Medulla oblongata (tissue), 1 donor: ENCODE data around the gene SHANK2.
"Not testable (repeated sequence)": the region's sequence is repeated elsewhere in the genome, so short reads cannot be mapped to it uniquely, and the experiment has no call there.

Experiments used
- DNase-seq: peaks from one replicate; pipeline ENCODE4 v3.0.0-alpha.2; 2015; ENCODE audit errors: extremely low spot score

SHANK2 gene

DNA sequence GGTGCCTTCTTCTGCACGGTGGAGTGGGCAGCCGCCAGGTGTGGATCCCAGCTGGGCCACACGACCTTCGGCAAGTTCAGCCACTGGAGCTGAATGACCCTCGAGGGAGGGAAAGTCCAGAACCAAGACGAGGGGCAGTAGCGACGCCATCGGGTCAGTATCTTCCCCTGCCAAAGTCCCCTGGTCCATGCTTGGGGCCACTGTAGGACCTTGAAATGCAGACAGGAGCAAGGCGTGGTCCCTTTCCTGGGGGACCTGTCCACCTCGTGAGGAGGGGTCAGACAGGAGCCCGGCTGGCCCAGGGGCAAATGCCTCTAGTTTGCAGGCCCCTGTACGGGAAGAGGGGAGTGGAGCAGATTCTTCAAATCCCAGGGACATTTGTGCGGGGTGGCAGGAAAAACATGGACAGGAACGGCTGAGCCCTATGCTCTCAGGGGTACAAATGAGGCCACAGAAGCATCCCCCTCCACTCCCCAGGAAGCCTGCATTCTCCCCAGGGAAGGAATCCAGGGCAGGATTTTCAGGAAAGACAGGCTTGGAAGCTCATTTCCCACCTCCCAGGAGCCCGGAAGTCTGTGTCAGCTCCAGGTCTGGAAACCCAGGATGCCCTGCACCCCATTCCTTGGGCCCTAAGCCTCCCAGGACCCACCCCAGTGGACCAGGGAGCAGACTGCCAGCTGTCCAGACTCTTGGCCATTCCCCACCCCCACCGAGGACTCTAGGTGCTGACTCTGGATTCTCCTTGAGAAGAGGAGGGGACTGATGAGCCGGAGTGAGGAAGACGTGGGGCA lies 6.6 kb downstream of the SHANK2 start:
- DNase-seq: no peak

DNA sequence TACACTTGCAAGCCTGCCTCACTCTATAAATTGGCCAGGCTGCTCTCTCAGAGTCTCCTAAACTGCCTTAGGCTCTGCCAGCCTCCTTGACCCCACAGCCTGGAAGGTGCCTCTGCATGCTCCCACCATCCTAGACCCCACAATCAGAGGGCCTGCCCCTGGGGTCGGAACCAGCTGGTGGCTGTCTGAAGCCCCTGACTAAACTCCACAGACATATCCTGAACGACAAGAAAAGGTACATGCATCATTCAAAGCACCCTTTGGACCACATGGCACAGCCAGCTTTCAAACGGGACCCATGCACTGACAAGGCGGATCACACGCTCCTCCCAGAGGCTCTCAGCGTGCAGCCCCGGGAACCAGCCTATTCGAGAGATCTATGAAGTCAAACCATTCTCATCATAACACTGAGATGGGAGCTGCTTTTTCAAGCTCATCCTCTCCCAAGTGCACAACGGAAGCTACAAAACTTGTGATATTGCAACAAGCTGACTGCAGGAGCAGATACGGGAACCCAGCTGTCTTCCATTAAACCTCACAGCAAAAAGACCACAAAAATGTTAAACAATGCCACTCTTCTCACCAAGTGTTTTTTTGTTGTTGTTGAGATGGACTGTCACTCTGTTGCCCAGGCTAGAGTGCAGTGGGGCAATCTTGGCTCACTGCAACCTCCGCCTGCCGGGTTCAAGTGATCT lies 8.1 kb downstream of the SHANK2 start:
- no peak for DNase-seq

GRCh38 chr11:71242391-71242790 lies 10.0 kb downstream of the SHANK2 start:
- no peak for DNase-seq

DNA sequence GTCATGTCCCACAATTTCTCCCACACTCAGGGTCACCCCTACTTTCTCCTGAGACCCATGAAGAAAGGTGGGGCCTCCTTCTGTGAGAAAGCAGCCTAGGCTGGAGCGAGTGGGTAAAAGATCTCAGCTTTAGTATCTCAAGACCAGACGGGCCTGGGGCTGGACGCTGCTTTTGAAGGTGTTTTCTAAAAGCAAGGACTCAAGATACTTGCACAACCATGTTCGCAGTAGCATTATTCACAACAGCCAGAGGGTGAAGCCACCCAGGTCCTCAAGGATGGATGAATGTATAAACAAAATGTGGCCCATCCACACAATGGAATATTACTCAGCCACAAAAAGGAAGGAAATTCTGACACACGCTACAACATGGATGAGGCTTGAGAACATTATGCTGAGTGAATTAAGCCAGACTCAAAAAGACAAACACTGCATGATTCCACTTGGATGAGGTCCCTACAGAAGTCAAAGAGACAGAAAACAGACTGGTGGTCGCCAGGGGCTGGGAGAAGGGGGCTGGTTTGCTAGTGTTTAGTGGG lies 10.6 kb downstream of the SHANK2 start:
- no peak for DNase-seq

- no peak for DNase-seq
Measured at GRCh38 chr11:71240865-71241691, 11.3 kb downstream of the SHANK2 start.

GRCh38 chr11:71240061-71240690 lies 12.2 kb downstream of the SHANK2 start:
- DNase-seq: no peak

- DNase-seq: no peak
Measured at GRCh38 chr11:71239581-71239980, 12.8 kb downstream of the SHANK2 start.

DNA sequence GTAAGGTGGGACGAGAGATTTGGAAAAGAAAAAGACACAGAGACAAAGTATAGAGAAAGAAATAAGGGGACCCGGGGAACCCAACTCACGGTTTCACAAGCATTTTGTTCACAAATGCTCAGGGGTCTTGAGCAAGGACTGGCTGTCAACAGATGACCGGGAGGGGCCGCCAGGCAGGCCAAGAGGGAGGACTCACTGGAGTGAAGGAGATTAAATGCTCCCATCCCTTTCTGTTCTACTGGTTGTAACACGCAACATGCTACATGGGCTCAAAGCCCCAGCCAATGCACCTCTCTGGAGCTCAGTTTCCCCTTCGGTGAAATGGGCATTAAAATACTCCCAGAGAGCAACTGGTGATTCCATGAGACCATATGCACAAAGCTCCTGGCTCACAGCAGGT lies 13.4 kb downstream of the SHANK2 start:
- DNase-seq: no peak

DNA sequence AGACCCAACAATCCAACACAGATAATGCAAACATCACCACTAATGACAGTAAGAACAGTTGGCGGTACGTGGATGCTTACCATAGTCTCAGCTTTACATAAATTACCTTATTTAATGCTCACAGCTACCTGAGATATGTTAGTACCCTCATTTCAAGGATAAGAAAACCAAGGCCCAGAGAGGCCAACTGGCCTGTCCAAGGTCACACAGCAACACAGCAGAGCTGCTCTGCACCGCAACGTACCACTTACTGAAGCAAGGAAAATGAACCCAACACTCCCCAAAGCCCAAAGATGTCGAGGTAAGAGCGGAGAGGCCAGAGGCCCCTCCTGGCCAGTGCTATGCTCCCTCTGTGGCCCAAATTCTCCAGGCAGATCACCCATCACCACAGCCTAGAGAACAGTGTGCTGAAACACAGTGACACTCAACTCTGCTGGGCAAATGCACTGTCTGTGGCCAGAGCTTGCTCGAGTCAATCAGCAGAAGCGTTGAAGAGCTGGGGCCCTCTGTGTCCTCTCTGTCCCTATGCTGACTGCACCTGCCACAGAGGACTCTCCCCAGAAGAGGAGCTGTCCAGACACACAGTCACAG lies 14.0 kb downstream of the SHANK2 start:
- no peak for DNase-seq

GRCh38 chr11:71237853-71238252 lies 14.5 kb downstream of the SHANK2 start:
- no peak for DNase-seq

DNA sequence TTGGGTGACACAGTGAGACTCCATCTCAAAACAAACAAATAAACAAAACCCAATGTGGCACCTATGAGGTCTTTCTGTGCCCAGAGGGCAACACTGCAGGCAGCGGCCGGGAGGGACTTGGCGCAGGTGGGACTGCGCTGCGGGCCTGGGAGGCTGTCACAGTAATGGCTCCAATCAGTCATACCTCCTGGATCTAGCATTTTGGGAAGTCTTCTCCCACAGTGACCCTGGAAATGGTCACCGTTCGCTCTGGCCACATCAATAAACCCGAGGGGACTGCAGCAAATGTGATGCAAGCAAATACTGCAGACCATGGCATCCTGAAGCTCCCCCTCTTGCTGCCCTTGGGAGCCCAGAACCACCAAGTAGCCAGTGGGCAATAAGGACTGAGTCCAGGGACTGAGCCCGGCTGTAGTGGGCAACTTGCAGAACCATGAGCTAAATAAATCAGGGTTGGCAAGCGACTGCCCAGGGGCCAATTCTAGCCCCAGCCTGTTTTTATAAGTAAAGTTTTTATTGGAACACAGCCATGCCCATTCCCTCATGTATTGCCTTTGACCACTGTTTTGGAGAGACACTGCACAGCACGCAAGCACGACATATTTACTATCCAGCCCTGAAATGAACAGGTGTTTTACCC lies 15.4 kb downstream of the SHANK2 start:
- no peak for DNase-seq

GRCh38 chr11:71235719-71236118 lies 16.7 kb downstream of the SHANK2 start:
- no peak for DNase-seq

GRCh38 chr11:71233896-71234852 lies 18.2 kb downstream of the SHANK2 start:
- DNase-seq: not testable (repeated sequence)

DNA sequence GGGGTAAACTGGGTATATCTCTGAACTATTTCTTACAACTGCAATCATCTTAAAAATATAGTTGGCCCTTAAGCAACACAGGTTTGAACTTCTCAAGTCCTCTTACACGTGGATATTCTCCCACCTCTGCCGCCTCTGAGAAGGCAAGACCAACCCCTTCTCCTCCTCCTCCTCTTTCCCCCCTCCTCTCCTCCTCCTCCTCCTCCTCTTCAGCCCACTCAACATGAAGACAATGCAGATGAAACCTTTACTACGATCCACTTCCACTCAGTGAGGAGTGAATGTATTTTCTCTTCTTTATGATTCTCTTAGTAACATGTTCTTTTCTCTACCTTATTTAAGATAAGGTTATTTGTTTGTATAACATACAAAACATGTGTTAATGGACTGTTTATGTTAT lies 20.0 kb downstream of the SHANK2 start:
- no peak for DNase-seq

GRCh38 chr11:71228961-71229360 lies 23.4 kb downstream of the SHANK2 start:
- no peak for DNase-seq

GRCh38 chr11:71227058-71227659 lies 25.2 kb downstream of the SHANK2 start:
- no peak for DNase-seq

GRCh38 chr11:71223671-71224660 lies 28.4 kb downstream of the SHANK2 start:
- DNase-seq: no peak

DNA sequence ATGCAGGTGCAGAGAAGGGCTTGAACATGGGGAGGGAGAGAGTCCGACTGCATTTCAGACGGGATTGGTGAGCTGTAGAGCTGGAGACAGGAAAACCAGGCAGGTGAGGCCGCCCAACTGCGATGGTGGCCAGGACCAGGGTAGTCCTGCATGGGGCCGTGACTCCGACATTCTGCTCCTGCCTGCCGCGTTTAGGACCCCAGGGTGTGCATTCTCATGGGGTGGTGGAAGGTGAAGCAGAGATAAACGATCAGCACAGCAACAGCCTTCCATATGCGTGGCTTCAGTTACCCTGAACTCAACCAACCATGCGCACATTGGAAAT lies 29.3 kb downstream of the SHANK2 start:
- no peak for DNase-seq
